ENCODE results near the gene RASL10B. TPM values are rescaled to one million over a fixed set of nuclear protein-coding genes. Genes with fewer than 3 reads are reported as not detected.

RASL10B gene
- total and polyA plus RNA-seq, 2 experiments from 2014 or later, result 0.11 to 0.54 TPM

DNA sequence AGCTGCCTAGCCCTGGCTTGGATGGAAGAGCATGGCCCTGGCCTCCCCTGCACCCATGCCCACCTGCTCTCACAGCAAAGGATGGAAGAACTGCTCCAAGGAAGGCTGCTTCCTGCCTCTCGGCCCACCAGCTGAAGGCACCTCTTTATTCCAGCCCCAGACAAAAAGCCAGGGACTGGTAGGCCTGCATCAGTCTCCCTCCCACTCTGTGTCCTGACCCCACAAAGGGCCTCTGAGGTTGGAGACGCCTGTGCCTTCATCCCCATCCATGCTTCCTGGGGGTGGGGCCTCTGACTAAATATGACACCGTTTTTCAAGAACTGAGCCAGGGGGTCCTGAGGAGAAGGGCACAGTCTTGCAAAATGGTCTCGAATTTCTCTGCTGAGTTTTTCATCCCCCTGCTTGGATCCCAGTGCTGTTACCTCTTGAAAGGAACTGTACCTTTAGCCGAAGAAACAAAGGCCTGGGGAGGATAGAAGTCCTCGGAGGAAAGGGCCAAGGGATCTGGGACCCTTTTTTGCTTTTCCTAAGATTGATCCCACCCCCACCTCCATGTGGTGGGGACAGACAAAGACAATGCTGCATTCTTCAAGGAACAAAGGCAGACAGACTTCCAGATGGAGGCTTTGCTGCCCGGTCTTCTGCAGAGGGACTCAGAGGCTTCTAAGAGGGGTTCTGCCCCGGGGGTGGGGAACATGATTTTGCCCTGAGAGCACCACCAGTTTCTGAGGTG lies 34.5 kb downstream of the RASL10B start:
- in situ Hi-C loops (cut with MboI), result no loop called here

DNA sequence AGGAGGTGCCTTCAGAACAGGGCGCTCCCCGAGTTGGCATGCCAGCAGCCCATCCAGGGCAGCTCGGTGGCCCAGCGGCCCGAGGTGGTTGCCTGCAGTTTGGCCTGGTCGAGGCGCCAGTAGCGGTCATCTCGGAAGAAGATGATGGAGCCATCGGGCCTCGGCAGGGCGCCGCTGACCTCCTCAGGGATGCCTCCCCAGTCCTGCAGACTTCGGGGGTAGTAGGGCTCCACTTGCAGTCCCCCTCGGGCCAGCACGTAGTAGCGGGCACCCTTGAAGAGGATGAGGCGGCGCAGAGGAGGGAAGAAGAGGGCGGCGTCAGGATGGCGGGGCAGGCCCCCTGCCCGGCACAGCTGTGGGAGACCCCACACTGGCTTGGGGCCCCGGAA lies 35.0 kb downstream of the RASL10B start:
- Histone ChIP-seq H2AFZ (no peak overlapping the region), H3K79me2 (ENCODE audit: insufficient read depth) (no peaks in the 10 kb centered on the region), H3K4me1 (ENCODE audit: insufficient read depth) (no peaks in the 10 kb centered on the region), H3K36me3 (ENCODE audit: low read depth) (no peaks in the 10 kb centered on the region), H3K9me2 (ENCODE audit: insufficient read depth) (no peaks in the 10 kb centered on the region), H3K9me3 (ENCODE audit: low read depth) (no peaks in the 10 kb centered on the region), H3K4me3 (no peak overlapping the region), H3K9ac (no peak overlapping the region), H3K27ac (no peak overlapping the region), H3K27me3 (replicated peaks; ENCODE audit: insufficient read depth) (peaks cover 7% of the 10 kb centered on the region; the same call in 1 of the 2 replicates), H3K4me2 (ENCODE audit: unreplicated experiment) (no peak overlapping the region), H3F3A (ENCODE audit: insufficient read depth) (no peaks in the 10 kb centered on the region), H4K20me1 (ENCODE audit: insufficient read depth) (no peaks in the 10 kb centered on the region)
- DNase-seq, result no peak
- WGBS, 2 experiments (ENCODE audit: low coverage in 1 of 2, low lambda C conversion rate in 2 of 2, missing lambda C conversion rate in 2 of 2), result 78 to 81% methylated on average over 20 to 24 of the region's 24 CpGs
- in situ Hi-C loops (cut with MboI), result no loop called here
- TF ChIP-seq EZH2phosphoT487 (IDR thresholded peaks at IDR 0.05; ENCODE audit: insufficient read depth, low read depth) (no peak), EZH2 (IDR thresholded peaks at IDR 0.05; ENCODE audit: insufficient read depth, poor library complexity, severe bottlenecking) (no peak)

More for the DNA sequence above, 34.5 kb downstream of the RASL10B start:
- Histone ChIP-seq H3K9ac (no peak overlapping the region), H3K79me2 (ENCODE audit: insufficient read depth) (no peaks in the 10 kb centered on the region), H3K9me3 (ENCODE audit: low read depth) (no peaks in the 10 kb centered on the region), H4K20me1 (ENCODE audit: insufficient read depth) (no peaks in the 10 kb centered on the region), H3K4me2 (ENCODE audit: unreplicated experiment) (no peak overlapping the region), H2AFZ (no peak overlapping the region), H3K4me1 (ENCODE audit: insufficient read depth) (no peaks in the 10 kb centered on the region), H3K36me3 (ENCODE audit: low read depth) (no peaks in the 10 kb centered on the region), H3K4me3 (no peak overlapping the region), H3K9me2 (ENCODE audit: insufficient read depth) (no peaks in the 10 kb centered on the region), H3K27me3 (replicated peaks; ENCODE audit: insufficient read depth) (peaks cover 7% of the 10 kb centered on the region; the same call in 1 of the 2 replicates), H3F3A (ENCODE audit: insufficient read depth) (no peaks in the 10 kb centered on the region), H3K27ac (no peak overlapping the region)
- TF ChIP-seq EZH2phosphoT487 (IDR thresholded peaks at IDR 0.05; ENCODE audit: insufficient read depth, low read depth) (no peak), EZH2 (IDR thresholded peaks at IDR 0.05; ENCODE audit: insufficient read depth, poor library complexity, severe bottlenecking) (no peak)
- no peak for DNase-seq
- 59 to 60% methylated on average over 8 of the region's 8 CpGs for WGBS, 2 experiments (ENCODE audit: low coverage in 1 of 2, low lambda C conversion rate in 2 of 2, missing lambda C conversion rate in 2 of 2)

- Histone ChIP-seq H3K9me2 (ENCODE audit: insufficient read depth) (no peaks in the 10 kb centered on the region), H3K4me2 (ENCODE audit: unreplicated experiment) (no peak overlapping the region), H3K4me1 (ENCODE audit: insufficient read depth) (no peaks in the 10 kb centered on the region), H3K4me3 (no peak overlapping the region), H3K27me3 (replicated peaks; ENCODE audit: insufficient read depth) (peaks cover 10% of the 10 kb centered on the region), H3K79me2 (ENCODE audit: insufficient read depth) (no peaks in the 10 kb centered on the region), H4K20me1 (ENCODE audit: insufficient read depth) (no peaks in the 10 kb centered on the region), H3K36me3 (ENCODE audit: low read depth) (no peaks in the 10 kb centered on the region), H3K9ac (no peak overlapping the region), H3F3A (ENCODE audit: insufficient read depth) (no peaks in the 10 kb centered on the region), H3K27ac (no peak overlapping the region), H3K9me3 (ENCODE audit: low read depth) (no peaks in the 10 kb centered on the region), H2AFZ (no peak overlapping the region)
- 23 to 25% methylated on average over 7 of the region's 7 CpGs for WGBS, 2 experiments (ENCODE audit: low coverage in 1 of 2, low lambda C conversion rate in 2 of 2, missing lambda C conversion rate in 2 of 2)
- in situ Hi-C loops (cut with MboI), result no loop called here
- peak; percentile 75 for DNase-seq
- no peak for TF ChIP-seq EZH2 (IDR thresholded peaks at IDR 0.05; ENCODE audit: insufficient read depth, poor library complexity, severe bottlenecking)
- TF ChIP-seq EZH2phosphoT487 (IDR thresholded peaks at IDR 0.05; ENCODE audit: insufficient read depth, low read depth), result no peak
Measured at GRCh38 chr17:35766903-35767510, 35.6 kb downstream of the RASL10B start.

GRCh38 chr17:35768797-35769196 lies 37.4 kb downstream of the RASL10B start:
- no peak for DNase-seq
- H3K4me3 ChIP-seq, result no peak overlapping the region
- peaks cover 21% of the 10 kb centered on the region for H3K27me3 ChIP-seq (replicated peaks; ENCODE audit: insufficient read depth)
- no peaks in the 10 kb centered on the region for H3K36me3 ChIP-seq (ENCODE audit: low read depth)
- no peaks in the 10 kb centered on the region for H3F3A ChIP-seq (ENCODE audit: insufficient read depth)
- H4K20me1 ChIP-seq (ENCODE audit: insufficient read depth), result no peaks in the 10 kb centered on the region
- in situ Hi-C loops (cut with MboI), result no loop called here
- no peak overlapping the region for H3K27ac ChIP-seq
- no peaks in the 10 kb centered on the region for H3K9me3 ChIP-seq (ENCODE audit: low read depth)
- TF ChIP-seq EZH2phosphoT487 (IDR thresholded peaks at IDR 0.05; ENCODE audit: insufficient read depth, low read depth) (no peak), EZH2 (IDR thresholded peaks at IDR 0.05; ENCODE audit: insufficient read depth, poor library complexity, severe bottlenecking) (no peak)
- H3K4me2 ChIP-seq (ENCODE audit: unreplicated experiment), result no peak overlapping the region
- no peaks in the 10 kb centered on the region for H3K4me1 ChIP-seq (ENCODE audit: insufficient read depth)
- 60 to 75% methylated on average over 2 of the region's 2 CpGs for WGBS, 2 experiments (ENCODE audit: low coverage in 1 of 2, low lambda C conversion rate in 2 of 2, missing lambda C conversion rate in 2 of 2)
- no peaks in the 10 kb centered on the region for H3K9me2 ChIP-seq (ENCODE audit: insufficient read depth)
- H3K79me2 ChIP-seq (ENCODE audit: insufficient read depth), result no peaks in the 10 kb centered on the region
- H3K9ac ChIP-seq, result no peak overlapping the region
- no peak overlapping the region for H2AFZ ChIP-seq
